Body of pancreas (tissue), 4 donors: ENCODE data around the gene CMAS. TPM values are rescaled to one million over a fixed set of nuclear protein-coding genes. Genes with fewer than 3 reads are reported as not detected.
"Not testable (repeated sequence)": the region's sequence is repeated elsewhere in the genome, so short reads cannot be mapped to it uniquely, and the experiment has no call there.

Experiments used
- ATAC-seq: fragments of 150-250 bp; one replicate; pipeline ENCODE4 v1.9.1; 2016
- DNase-seq, 4 donors: peaks; one replicate each; pipeline ENCODE4 v3.0.0-alpha.2; 2019
- H3K27ac ChIP-seq, 4 donors: fragments of 200-600 bp; sonication (generic); 1 replicate in 3 of 4; 2 replicates in 1 of 4; pipeline versions ENCODE4 v1.5.1 to v1.6.1; 2016 to 2019; ENCODE audit warnings: mild to moderate bottlenecking in 1 of 4, mixed read lengths in 1 of 4, moderate library complexity in 1 of 4
- H3K27me3 ChIP-seq, 2 donors: fragments of 200-600 bp; sonication (generic); one replicate each; pipeline ENCODE4 v1.6.0; 2016; ENCODE audit warnings: mild to moderate bottlenecking in 1 of 2
- H3K36me3 ChIP-seq, 2 donors: fragments of 200-600 bp; sonication (generic); replicated peaks in 1 of 2; 2 replicates each; pipeline ENCODE4 v1.5.1; 2016; ENCODE audit warnings: low read depth in 2 of 2; ENCODE audit not compliant: insufficient read depth in 1 of 2
- H3K4me1 ChIP-seq: fragments of 200-600 bp; sonication (generic); one replicate; pipeline ENCODE4 v1.6.0; 2016
- H3K4me3 ChIP-seq, 2 donors: fragments of 200-600 bp; sonication (generic); 1 replicate in 1 of 2; 2 replicates in 1 of 2; pipeline ENCODE4 v1.5.1; 2016 to 2019
- H3K9me3 ChIP-seq, 3 donors: fragments of 200-600 bp; sonication (generic); 1 replicate in 2 of 3; 2 replicates in 1 of 3; pipeline ENCODE4 v1.5.1; 2016
- CTCF ChIP-seq, 7 experiments: fragments of 450-650 bp in 4 of 7; fragments of 200-600 bp in 3 of 7; sonication (generic) in 3 of 7; IDR thresholded peaks; one replicate each; pipeline ENCODE4 v1.5.1; 2016 to 2019; ENCODE audit warnings: antibody characterized with exemption in 7 of 7
- POLR2A ChIP-seq, 3 donors: fragments of 450-650 bp; IDR thresholded peaks; one replicate each; pipeline ENCODE4 v1.6.1; 2016; ENCODE audit warnings: antibody characterized with exemption in 3 of 3, mild to moderate bottlenecking in 2 of 3
- WGBS, 2 donors: methylation state at CpG; one replicate each; pipeline ENCODE4 v1.1.5; 2017; 5-methylcytosine and 5-hydroxymethylcytosine counted together
- intact Hi-C: fragments of 100-400 bp; cut with DNase I; formaldehyde crosslinking; loops from one replicate; pipeline ENCODE4 v1.15.1; 2023
- total RNA-seq, 2 donors: library from RNA; depleted of rRNA; stranded (reverse); fragments of >200 nt; gene quantifications; one replicate each; pipeline ENCODE4 v1.1.0, GENCODE V29; 2016

CMAS gene
- total RNA-seq, 2 donors from 2014 or later: 10.9 to 20.8 TPM

- WGBS, 2 donors: 86% methylated on average over 7 of the region's 7 CpGs; no CpG with 5 or more reads in 1 of the 2 donors
- intact Hi-C loops: no loop called here
- Histone ChIP-seq H3K9me3 (no peaks in the 10 kb centered on the region), H3K27ac (no peak overlapping the region), H3K4me1 (no peaks in the 10 kb centered on the region), H3K36me3 (no peaks in the 10 kb centered on the region), H3K4me3 (no peak overlapping the region), H3K27me3 (no peaks in the 10 kb centered on the region)
- DNase-seq: no peak
- ATAC-seq: no peak
- TF ChIP-seq CTCF (IDR thresholded peaks at IDR 0.05) (no peak), POLR2A (IDR thresholded peaks at IDR 0.05) (no peak)
Measured at GRCh38 chr12:22008196-22008595, 37.8 kb upstream of the CMAS start.

GRCh38 chr12:22014041-22014782 lies 31.8 kb upstream of the CMAS start:
- Histone ChIP-seq H3K9me3 (no peaks in the 10 kb centered on the region), H3K27ac (no peak overlapping the region), H3K4me3 (no peak overlapping the region), H3K27me3 (no peaks in the 10 kb centered on the region), H3K36me3 (no peaks in the 10 kb centered on the region), H3K4me1 (no peaks in the 10 kb centered on the region)
- ATAC-seq (no peak), DNase-seq (no peak)
- TF ChIP-seq POLR2A (IDR thresholded peaks at IDR 0.05) (no peak), CTCF (IDR thresholded peaks at IDR 0.05) (no peak)
- intact Hi-C loops: no loop called here
- 61 to 65% methylated on average over 7 of the region's 7 CpGs for WGBS, 2 donors

DNA sequence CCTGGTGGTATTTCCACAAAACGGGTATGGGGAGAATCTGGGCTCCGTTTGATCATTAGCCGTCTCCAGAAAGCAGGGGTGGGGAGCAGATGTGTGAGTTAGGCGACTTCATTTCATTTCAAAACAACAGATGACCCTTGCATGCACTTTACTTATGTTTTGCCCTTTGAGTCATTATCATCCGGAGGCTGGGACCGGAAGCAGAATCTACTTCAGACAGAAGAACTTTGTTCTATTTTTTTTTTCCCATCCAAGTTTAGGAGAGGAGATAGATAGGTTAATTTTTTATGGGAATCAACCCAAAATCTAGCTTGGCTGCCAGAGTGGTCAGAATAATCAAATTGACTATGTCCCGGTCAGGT lies 31.3 kb upstream of the CMAS start:
- Histone ChIP-seq H3K27me3 (no peaks in the 10 kb centered on the region), H3K9me3 (no peaks in the 10 kb centered on the region), H3K27ac (no peak overlapping the region), H3K36me3 (no peaks in the 10 kb centered on the region), H3K4me3 (no peak overlapping the region), H3K4me1 (no peaks in the 10 kb centered on the region)
- no peak for TF ChIP-seq POLR2A (IDR thresholded peaks at IDR 0.05)
- no peak for TF ChIP-seq CTCF (IDR thresholded peaks at IDR 0.05)
- DNase-seq (no peak), ATAC-seq (no peak)
- intact Hi-C loops: loop anchor here (5.0 kb wide), 1 partner anchor 317 kb away; no protein-coding TSS in a partner anchor
- WGBS, 2 donors: 69 to 71% methylated on average over 7 of the region's 7 CpGs

DNA sequence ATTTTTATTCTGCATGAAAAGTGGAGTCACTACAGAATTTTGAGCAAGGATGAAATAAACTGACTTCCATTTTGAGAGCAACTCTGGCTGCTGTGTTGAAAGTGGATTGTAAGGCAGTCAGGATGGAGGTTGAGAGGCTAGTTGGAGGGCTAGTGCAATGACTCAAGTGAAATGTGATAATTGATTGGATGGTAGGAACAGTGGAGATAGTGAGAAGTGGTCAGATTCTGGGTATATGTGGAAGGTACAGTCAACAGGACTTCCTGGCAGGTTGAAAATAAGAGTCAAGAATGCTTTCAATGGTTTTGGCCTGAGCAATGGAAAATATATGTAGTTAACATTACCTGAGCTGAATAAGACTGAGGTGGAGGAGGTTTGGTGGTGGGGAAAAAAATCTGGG lies 29.0 kb upstream of the CMAS start:
- H3K4me3 ChIP-seq: no peak overlapping the region
- intact Hi-C loops: loop anchor here (5.0 kb wide), 1 partner anchor 320 kb away; no protein-coding TSS in a partner anchor
- no peaks in the 10 kb centered on the region for H3K27me3 ChIP-seq
- DNase-seq: no peak
- H3K36me3 ChIP-seq: no peaks in the 10 kb centered on the region
- no peaks in the 10 kb centered on the region for H3K9me3 ChIP-seq
- H3K27ac ChIP-seq: no peak overlapping the region
- H3K4me1 ChIP-seq: no peaks in the 10 kb centered on the region
- TF ChIP-seq POLR2A (IDR thresholded peaks at IDR 0.05): no peak
- ATAC-seq: no peak

DNA sequence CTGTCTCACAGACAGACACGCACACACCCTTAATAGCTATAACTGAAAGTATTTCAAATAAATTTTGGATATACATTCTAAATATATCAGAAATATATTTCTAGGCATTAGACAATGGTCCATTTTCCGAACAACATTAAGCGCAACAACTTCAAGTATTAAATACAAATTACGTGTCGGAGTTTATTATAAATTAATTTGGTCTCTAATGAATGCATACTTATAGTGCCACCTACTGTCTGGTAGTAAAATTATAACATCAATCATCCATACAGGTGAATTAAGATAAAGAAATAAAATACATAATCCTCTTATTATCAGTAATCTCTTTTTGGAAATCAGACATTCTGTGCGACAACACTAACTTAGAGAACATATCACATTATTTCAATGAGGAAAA lies 27.2 kb upstream of the CMAS start:
- Histone ChIP-seq H3K27me3 (no peaks in the 10 kb centered on the region), H3K9me3 (peaks cover 0 to 6% (median 0%) of the 10 kb centered on the region in 3 donors), H3K36me3 (no peaks in the 10 kb centered on the region), H3K4me3 (no peak overlapping the region), H3K4me1 (no peaks in the 10 kb centered on the region), H3K27ac (no peak overlapping the region)
- TF ChIP-seq POLR2A (IDR thresholded peaks at IDR 0.05) (no peak), CTCF (IDR thresholded peaks at IDR 0.05) (peak; percentile 26 to 72 (median 63))
- DNase-seq (no peak), ATAC-seq (peak; percentile 47)
- WGBS, 2 donors: 18 to 20% methylated on average over 6 of the region's 6 CpGs
- intact Hi-C loops: loop anchor here (5.0 kb wide), 1 partner anchor 322 kb away; no protein-coding TSS in a partner anchor

DNA sequence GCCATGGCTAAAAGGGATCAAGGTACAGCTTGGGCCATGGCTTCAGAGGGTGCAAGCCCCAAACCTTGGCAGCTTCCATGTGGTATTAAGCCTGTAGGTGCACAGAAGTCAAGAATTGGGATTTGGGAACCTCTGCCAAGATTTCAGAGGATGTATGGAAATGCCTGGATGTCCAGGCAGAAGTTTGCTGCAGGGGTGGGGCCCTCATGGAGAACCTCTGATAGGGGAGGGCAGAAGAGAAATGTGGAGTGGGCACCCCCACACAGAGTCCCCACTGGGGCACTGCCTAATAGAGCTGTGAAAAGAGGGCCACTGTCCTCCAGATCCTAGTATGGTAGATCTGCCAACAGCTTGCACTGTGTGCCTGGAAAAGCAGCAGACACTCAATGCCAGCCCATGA lies 22.5 kb upstream of the CMAS start:
- intact Hi-C loops, H3K27ac ChIP-seq, H3K4me1 ChIP-seq, ATAC-seq, H3K27me3 ChIP-seq, H3K9me3 ChIP-seq, DNase-seq, H3K4me3 ChIP-seq, H3K36me3 ChIP-seq: not testable (repeated sequence)
